ENCODE results near the gene NFATC1.
"Not testable (repeated sequence)": the region's sequence is repeated elsewhere in the genome, so short reads cannot be mapped to it uniquely, and the experiment has no call there.

NFATC1 gene

GRCh38 chr18:79478484-79479115 lies 82.9 kb downstream of the NFATC1 start:
- Histone ChIP-seq H3K9ac (ENCODE audit: low read depth, low read length) (no peak overlapping the region), H3K4me3 (ENCODE audit: low read length) (no peak overlapping the region), H3K27ac (ENCODE audit: low read depth, low read length) (no peak overlapping the region), H3K9me3 (ENCODE audit: insufficient read depth, low read depth, low read length) (no peaks in the 10 kb centered on the region), H3K27me3 (ENCODE audit: insufficient read depth, low read length) (no peaks in the 10 kb centered on the region), H3K4me1 (ENCODE audit: insufficient read depth, low read length) (no peaks in the 10 kb centered on the region), H3K36me3 (ENCODE audit: insufficient read depth, low read length) (no peaks in the 10 kb centered on the region)
- 97% methylated on average over 33 of the region's 33 CpGs for WGBS

- no peaks in the 10 kb centered on the region for H3K9me3 ChIP-seq (ENCODE audit: insufficient read depth, low read depth, low read length)
- no peak overlapping the region for H3K4me3 ChIP-seq (ENCODE audit: low read length)
- no peak overlapping the region for H3K27ac ChIP-seq (ENCODE audit: low read depth, low read length)
- H3K9ac ChIP-seq (ENCODE audit: low read depth, low read length) = no peak overlapping the region; the same call in 1 of the 2 replicates
- 93% methylated on average over 25 of the region's 25 CpGs for WGBS
- H3K4me1 ChIP-seq (ENCODE audit: insufficient read depth, low read length) = no peaks in the 10 kb centered on the region
- no peaks in the 10 kb centered on the region for H3K36me3 ChIP-seq (ENCODE audit: insufficient read depth, low read length)
- no peaks in the 10 kb centered on the region for H3K27me3 ChIP-seq (ENCODE audit: insufficient read depth, low read length)
These were observed 83.5 kb downstream of the NFATC1 start for GRCh38 chr18:79479116-79479760.

GRCh38 chr18:79479761-79480161 lies 84.0 kb downstream of the NFATC1 start:
- WGBS = 96% methylated on average over 20 of the region's 20 CpGs
- no peak overlapping the region for H3K27ac ChIP-seq (ENCODE audit: low read depth, low read length)
- H3K4me3 ChIP-seq (ENCODE audit: low read length) = no peak overlapping the region
- no peak overlapping the region for H3K9ac ChIP-seq (ENCODE audit: low read depth, low read length)
- no peaks in the 10 kb centered on the region for H3K27me3 ChIP-seq (ENCODE audit: insufficient read depth, low read length)
- no peaks in the 10 kb centered on the region for H3K4me1 ChIP-seq (ENCODE audit: insufficient read depth, low read length)
- no peaks in the 10 kb centered on the region for H3K36me3 ChIP-seq (ENCODE audit: insufficient read depth, low read length)
- no peaks in the 10 kb centered on the region for H3K9me3 ChIP-seq (ENCODE audit: insufficient read depth, low read depth, low read length)

GRCh38 chr18:79480171-79481045 lies 84.7 kb downstream of the NFATC1 start:
- H3K9me3 ChIP-seq (ENCODE audit: insufficient read depth, low read depth, low read length) = no peaks in the 10 kb centered on the region
- no peaks in the 10 kb centered on the region for H3K36me3 ChIP-seq (ENCODE audit: insufficient read depth, low read length)
- H3K27ac ChIP-seq (ENCODE audit: low read depth, low read length) = no peak overlapping the region
- no peaks in the 10 kb centered on the region for H3K4me1 ChIP-seq (ENCODE audit: insufficient read depth, low read length)
- WGBS = 95% methylated on average over 41 of the region's 41 CpGs
- H3K9ac ChIP-seq (ENCODE audit: low read depth, low read length) = no peak overlapping the region
- no peaks in the 10 kb centered on the region for H3K27me3 ChIP-seq (ENCODE audit: insufficient read depth, low read length)
- no peak overlapping the region for H3K4me3 ChIP-seq (ENCODE audit: low read length)

- no peaks in the 10 kb centered on the region for H3K36me3 ChIP-seq (ENCODE audit: insufficient read depth, low read length)
- no peak overlapping the region for H3K4me3 ChIP-seq (ENCODE audit: low read length)
- no peaks in the 10 kb centered on the region for H3K9me3 ChIP-seq (ENCODE audit: insufficient read depth, low read depth, low read length)
- no peak overlapping the region for H3K27ac ChIP-seq (ENCODE audit: low read depth, low read length)
- WGBS = 93% methylated on average over 26 of the region's 26 CpGs
- H3K9ac ChIP-seq (ENCODE audit: low read depth, low read length) = no peak overlapping the region
- no peaks in the 10 kb centered on the region for H3K4me1 ChIP-seq (ENCODE audit: insufficient read depth, low read length)
- H3K27me3 ChIP-seq (ENCODE audit: insufficient read depth, low read length) = no peaks in the 10 kb centered on the region
These were observed 85.5 kb downstream of the NFATC1 start for GRCh38 chr18:79481046-79481790.

- not testable (repeated sequence) for H3K9ac ChIP-seq (ENCODE audit: low read depth, low read length); H3K27me3 ChIP-seq (ENCODE audit: insufficient read depth, low read length); H3K9me3 ChIP-seq (ENCODE audit: insufficient read depth, low read depth, low read length); H3K27ac ChIP-seq (ENCODE audit: low read depth, low read length); H3K4me1 ChIP-seq (ENCODE audit: insufficient read depth, low read length); H3K36me3 ChIP-seq (ENCODE audit: insufficient read depth, low read length); H3K4me3 ChIP-seq (ENCODE audit: low read length)
- 97% methylated on average over 25 of the region's 25 CpGs for WGBS
These were observed 87.7 kb downstream of the NFATC1 start for GRCh38 chr18:79483393-79483792.

GRCh38 chr18:79483971-79484491 lies 88.3 kb downstream of the NFATC1 start:
- H3K27me3 ChIP-seq (ENCODE audit: insufficient read depth, low read length) = no peaks in the 10 kb centered on the region
- H3K4me3 ChIP-seq (ENCODE audit: low read length) = no peak overlapping the region
- whole genome bisulfite sequencing = 91% methylated on average over 15 of the region's 15 CpGs
- no peak overlapping the region for H3K27ac ChIP-seq (ENCODE audit: low read depth, low read length)
- no peaks in the 10 kb centered on the region for H3K4me1 ChIP-seq (ENCODE audit: insufficient read depth, low read length)
- no peak overlapping the region for H3K9ac ChIP-seq (ENCODE audit: low read depth, low read length)
- no peaks in the 10 kb centered on the region for H3K9me3 ChIP-seq (ENCODE audit: insufficient read depth, low read depth, low read length)
- H3K36me3 ChIP-seq (ENCODE audit: insufficient read depth, low read length) = no peaks in the 10 kb centered on the region

GRCh38 chr18:79484661-79485621 lies 89.2 kb downstream of the NFATC1 start:
- no peak overlapping the region for H3K27ac ChIP-seq (ENCODE audit: low read depth, low read length)
- no peak overlapping the region for H3K4me3 ChIP-seq (ENCODE audit: low read length)
- no peaks in the 10 kb centered on the region for H3K36me3 ChIP-seq (ENCODE audit: insufficient read depth, low read length)
- WGBS = 88% methylated on average over 50 of the region's 50 CpGs
- no peak overlapping the region for H3K9ac ChIP-seq (ENCODE audit: low read depth, low read length)
- H3K27me3 ChIP-seq (ENCODE audit: insufficient read depth, low read length) = no peaks in the 10 kb centered on the region
- H3K4me1 ChIP-seq (ENCODE audit: insufficient read depth, low read length) = no peaks in the 10 kb centered on the region
- no peaks in the 10 kb centered on the region for H3K9me3 ChIP-seq (ENCODE audit: insufficient read depth, low read depth, low read length)

- 94% methylated on average over 16 of the region's 16 CpGs for WGBS
- Histone ChIP-seq H3K27ac (ENCODE audit: low read depth, low read length) (no peak overlapping the region), H3K4me3 (ENCODE audit: low read length) (no peak overlapping the region)
These were observed 90.1 kb downstream of the NFATC1 start for GRCh38 chr18:79485788-79486355.

More at GRCh38 chr18:79485788-79486355, 90.1 kb downstream of the NFATC1 start:
- no peaks in the 10 kb centered on the region for H3K4me1 ChIP-seq (ENCODE audit: insufficient read depth, low read length)
- no peaks in the 10 kb centered on the region for H3K36me3 ChIP-seq (ENCODE audit: insufficient read depth, low read length)
- no peak overlapping the region for H3K9ac ChIP-seq (ENCODE audit: low read depth, low read length)
- no peaks in the 10 kb centered on the region for H3K9me3 ChIP-seq (ENCODE audit: insufficient read depth, low read depth, low read length)
- no peaks in the 10 kb centered on the region for H3K27me3 ChIP-seq (ENCODE audit: insufficient read depth, low read length)
